ENCODE data around the gene OR5AU1.

DNA sequence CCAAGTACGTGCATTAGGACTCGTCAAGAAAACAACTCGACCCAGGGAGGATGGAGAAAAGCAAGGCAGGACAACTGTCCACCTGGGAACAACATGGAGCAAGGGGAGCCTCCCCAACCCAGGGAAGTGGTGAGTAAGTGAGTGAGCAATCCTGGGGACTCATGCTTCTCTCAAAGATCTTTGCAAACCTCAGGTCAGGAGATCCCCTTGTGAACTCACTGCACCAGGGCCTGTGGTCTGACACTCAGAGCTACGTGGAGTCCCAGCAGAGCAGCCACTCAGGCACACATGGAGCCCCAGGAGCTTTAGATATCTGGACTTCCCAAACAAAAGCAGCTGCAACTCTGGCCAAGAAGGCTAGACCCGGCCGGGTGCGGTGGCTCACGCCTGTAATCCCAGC is 12.2 kb upstream of the OR5AU1 start:
- TF ChIP-seq SUZ12 (IDR thresholded peaks at IDR 0.05) (no peak), HDGF (IDR thresholded peaks at IDR 0.05; ENCODE audit: borderline replicate concordance) (no peak), L3MBTL2 (conservative IDR thresholded peaks at IDR 0.05) (no peak), CTBP1 (IDR thresholded peaks at IDR 0.05; ENCODE audit: borderline replicate concordance) (no peak), ELF4 (IDR thresholded peaks at IDR 0.05) (no peak), FOXM1 (IDR thresholded peaks at IDR 0.05; ENCODE audit: borderline replicate concordance) (no peak), FOXK2 (IDR thresholded peaks at IDR 0.05) (no peak), ZNF384 (IDR thresholded peaks at IDR 0.05) (no peak), SP1 (IDR thresholded peaks at IDR 0.05) (no peak), BHLHE40 (IDR thresholded peaks at IDR 0.05; ENCODE audit: borderline replicate concordance) (no peak), TARDBP (IDR thresholded peaks at IDR 0.05) (no peak), FOXA1 (IDR thresholded peaks at IDR 0.05) (no peak)
- TF ChIP-seq, protein P1, sequence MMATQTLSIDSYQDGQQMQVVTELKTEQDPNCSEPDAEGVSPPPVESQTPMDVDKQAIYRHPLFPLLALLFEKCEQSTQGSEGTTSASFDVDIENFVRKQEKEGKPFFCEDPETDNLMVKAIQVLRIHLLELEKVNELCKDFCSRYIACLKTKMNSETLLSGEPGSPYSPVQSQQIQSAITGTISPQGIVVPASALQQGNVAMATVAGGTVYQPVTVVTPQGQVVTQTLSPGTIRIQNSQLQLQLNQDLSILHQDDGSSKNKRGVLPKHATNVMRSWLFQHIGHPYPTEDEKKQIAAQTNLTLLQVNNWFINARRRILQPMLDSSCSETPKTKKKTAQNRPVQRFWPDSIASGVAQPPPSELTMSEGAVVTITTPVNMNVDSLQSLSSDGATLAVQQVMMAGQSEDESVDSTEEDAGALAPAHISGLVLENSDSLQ (IDR thresholded peaks at IDR 0.05), result no peak

Measured in HEK293T (cell line).